ENCODE data around the gene CHAF1B. TPM values are rescaled to one million over a fixed set of nuclear protein-coding genes. Genes with fewer than 3 reads are reported as not detected.

The CHAF1B gene
- polyA plus RNA-seq, 3 donors = 0.24 TPM; not detected in 2

GRCh38 chr21:36434144-36434543, 49.0 kb downstream of the CHAF1B start:
- TF ChIP-seq CTCF (IDR thresholded peaks at IDR 0.05) = no peak
- no peak overlapping the region for H3K9ac ChIP-seq (ENCODE audit: insufficient read depth, low read length, poor library complexity, severe bottlenecking)
- peaks cover 0 to 14% of the 10 kb centered on the region in 2 donors for H3K27me3 ChIP-seq (ENCODE audit: control insufficient read depth in 2 of 2, insufficient read depth in 2 of 2, low read length in 2 of 2)
- H3K36me3 ChIP-seq (replicated peaks in 1 of 2; ENCODE audit: control insufficient read depth in 1 of 2, insufficient read depth in 2 of 2, low read length in 2 of 2) = no peaks in the 10 kb centered on the region
- H3K9me3 ChIP-seq (replicated peaks in 1 of 2; ENCODE audit: control insufficient read depth in 1 of 2, insufficient read depth in 1 of 2, low read length in 2 of 2) = no peaks in the 10 kb centered on the region
- WGBS (ENCODE audit: insufficient coverage) = 83% methylated on average over 2 of the region's 6 CpGs
- no peak overlapping the region for H3K4me3 ChIP-seq (replicated peaks in 1 of 3; ENCODE audit: low read depth in 2 of 3, low read length in 3 of 3)
- H3K79me2 ChIP-seq (ENCODE audit: insufficient read depth, low read length) = no peaks in the 10 kb centered on the region
- H4K20me1 ChIP-seq (ENCODE audit: insufficient read depth, low read length) = no peaks in the 10 kb centered on the region
- Mint-ChIP-seq H3K4me3 (no peak overlapping the region), H3K4me1 (peaks cover 38% of the 10 kb centered on the region), H3K36me3 (peaks cover 0 to 3% of the 10 kb centered on the region in 2 donors), H3K9me3 (no peaks in the 10 kb centered on the region), H3K27ac (peak overlapping the region in 1 of 7 donors; percentile 63), H3K27me3 (ENCODE audit: low read depth in 3 of 3) (peaks cover 16 to 32% (median 23%) of the 10 kb centered on the region in 3 donors)
- intact Hi-C loops (cut with micrococcal nuclease) = no loop called here
- no peak overlapping the region for H3K4me2 ChIP-seq (replicated peaks; ENCODE audit: extremely low read depth, low read length, poor library complexity, severe bottlenecking)
- peaks cover 22 to 32% of the 10 kb centered on the region in 2 donors for H3K4me1 ChIP-seq (ENCODE audit: control insufficient read depth in 1 of 2, insufficient read depth in 2 of 2, low read length in 2 of 2)
- no peak overlapping the region for H2AFZ ChIP-seq (ENCODE audit: insufficient read depth, low read depth, low read length, poor library complexity, severe bottlenecking)
- H3K27ac ChIP-seq (ENCODE audit: low read depth in 1 of 2, low read length in 2 of 2) = no peak overlapping the region
- no peak for DNase-seq

- no peaks in the 10 kb centered on the region for H3K9me3 ChIP-seq (replicated peaks in 1 of 2; ENCODE audit: control insufficient read depth in 1 of 2, insufficient read depth in 1 of 2, low read length in 2 of 2)
- Mint-ChIP-seq H3K4me1 (peaks cover 14% of the 10 kb centered on the region), H3K27ac (peak overlapping the region in 2 of 7 donors; percentile 3 to 16), H3K4me3 (no peak overlapping the region), H3K27me3 (ENCODE audit: low read depth in 3 of 3) (peaks cover 1 to 8% (median 2%) of the 10 kb centered on the region in 3 donors), H3K36me3 (no peaks in the 10 kb centered on the region), H3K9me3 (no peaks in the 10 kb centered on the region)
- intact Hi-C loops (cut with micrococcal nuclease) = no loop called here
- H3K79me2 ChIP-seq (ENCODE audit: insufficient read depth, low read length) = no peaks in the 10 kb centered on the region
- no peak overlapping the region for H3K4me3 ChIP-seq (replicated peaks in 1 of 3; ENCODE audit: low read depth in 2 of 3, low read length in 3 of 3)
- no peaks in the 10 kb centered on the region for H3K36me3 ChIP-seq (replicated peaks in 1 of 2; ENCODE audit: control insufficient read depth in 1 of 2, insufficient read depth in 2 of 2, low read length in 2 of 2)
- H3K4me1 ChIP-seq (ENCODE audit: control insufficient read depth in 1 of 2, insufficient read depth in 2 of 2, low read length in 2 of 2) = peaks cover 0 to 12% of the 10 kb centered on the region in 2 donors
- no peaks in the 10 kb centered on the region for H3K27me3 ChIP-seq (ENCODE audit: control insufficient read depth in 2 of 2, insufficient read depth in 2 of 2, low read length in 2 of 2)
- DNase-seq = peak in 2 of 3 donors; percentile 38 to 62
- H4K20me1 ChIP-seq (ENCODE audit: insufficient read depth, low read length) = no peaks in the 10 kb centered on the region
- no peak overlapping the region for H3K9ac ChIP-seq (ENCODE audit: insufficient read depth, low read length, poor library complexity, severe bottlenecking)
- WGBS (ENCODE audit: insufficient coverage) = 93% methylated on average over 3 of the region's 5 CpGs
- no peak overlapping the region for H3K27ac ChIP-seq (ENCODE audit: low read depth in 1 of 2, low read length in 2 of 2)
- no peak overlapping the region for H3K4me2 ChIP-seq (replicated peaks; ENCODE audit: extremely low read depth, low read length, poor library complexity, severe bottlenecking)
- no peak overlapping the region for H2AFZ ChIP-seq (ENCODE audit: insufficient read depth, low read depth, low read length, poor library complexity, severe bottlenecking)
- no peak for TF ChIP-seq CTCF (IDR thresholded peaks at IDR 0.05)
Measured at GRCh38 chr21:36436829-36437744, 51.9 kb downstream of the CHAF1B start.

All from CD14-positive monocyte (primary cell).